ENCODE results near the gene NDE1.
"Not testable (repeated sequence)": the region's sequence is repeated elsewhere in the genome, so short reads cannot be mapped to it uniquely, and the experiment has no call there.

The NDE1 gene

GRCh38 chr16:15690296-15690695, 40.3 kb downstream of the NDE1 start:
- H3K9me3 ChIP-seq (replicated peaks; ENCODE audit: insufficient read depth, low read length), result no peaks in the 10 kb centered on the region
- H2AFZ ChIP-seq (ENCODE audit: low read length), result no peak overlapping the region
- H3K79me2 ChIP-seq (ENCODE audit: low read length), result peaks cover 8% of the 10 kb centered on the region; the same call in 1 of the 2 replicates
- H4K20me1 ChIP-seq (ENCODE audit: insufficient read depth, low read length), result no peaks in the 10 kb centered on the region
- no peak overlapping the region for H3K4me3 ChIP-seq (ENCODE audit: low read length)
- no peak overlapping the region for H3K4me2 ChIP-seq (ENCODE audit: low read depth, low read length)
- H3K9ac ChIP-seq (ENCODE audit: low read length), result no peak overlapping the region
- no peak for DNase-seq
- no peaks in the 10 kb centered on the region for H3K27me3 ChIP-seq (replicated peaks; ENCODE audit: insufficient read depth, low read length)
- H3K27ac ChIP-seq (ENCODE audit: low read length), result no peak overlapping the region
- TF ChIP-seq EZH2 (optimal IDR thresholded peaks at IDR 0.05; ENCODE audit: low read depth, low read length), result no peak
- no peak for TF ChIP-seq EZH2phosphoT487 (IDR thresholded peaks at IDR 0.05; ENCODE audit: low read length)
- no peak for TF ChIP-seq CTCF (IDR thresholded peaks at IDR 0.05; ENCODE audit: low read length)
- no peaks in the 10 kb centered on the region for H3K4me1 ChIP-seq (ENCODE audit: low read length)
- peaks cover 5% of the 10 kb centered on the region for H3K36me3 ChIP-seq (replicated peaks; ENCODE audit: insufficient read depth, low read length)
- no peaks in the 10 kb centered on the region for H3K9me2 ChIP-seq (replicated peaks; ENCODE audit: insufficient read depth, low read length)
- no peaks in the 10 kb centered on the region for H3F3A ChIP-seq (ENCODE audit: insufficient read depth, low read length)

GRCh38 chr16:15691046-15691445, 41.0 kb downstream of the NDE1 start:
- TF ChIP-seq CTCF (IDR thresholded peaks at IDR 0.05; ENCODE audit: low read length) (no peak), EZH2phosphoT487 (IDR thresholded peaks at IDR 0.05; ENCODE audit: low read length) (no peak), EZH2 (optimal IDR thresholded peaks at IDR 0.05; ENCODE audit: low read depth, low read length) (no peak)
- no peak overlapping the region for H3K27ac ChIP-seq (ENCODE audit: low read length)
- peaks cover 5% of the 10 kb centered on the region for H3K36me3 ChIP-seq (replicated peaks; ENCODE audit: insufficient read depth, low read length)
- no peaks in the 10 kb centered on the region for H3K9me3 ChIP-seq (replicated peaks; ENCODE audit: insufficient read depth, low read length)
- no peak for DNase-seq
- H3K9ac ChIP-seq (ENCODE audit: low read length), result no peak overlapping the region
- H3K27me3 ChIP-seq (replicated peaks; ENCODE audit: insufficient read depth, low read length), result no peaks in the 10 kb centered on the region
- H4K20me1 ChIP-seq (ENCODE audit: insufficient read depth, low read length), result no peaks in the 10 kb centered on the region
- H3K4me2 ChIP-seq (ENCODE audit: low read depth, low read length), result no peak overlapping the region
- no peaks in the 10 kb centered on the region for H3K4me1 ChIP-seq (ENCODE audit: low read length)
- H3K9me2 ChIP-seq (replicated peaks; ENCODE audit: insufficient read depth, low read length), result no peaks in the 10 kb centered on the region
- H2AFZ ChIP-seq (ENCODE audit: low read length), result no peak overlapping the region
- 0 out of 2 replicates have a peak, but pooled peaks cover 4% of the 10 kb centered on the region for H3K79me2 ChIP-seq (ENCODE audit: low read length)
- H3K4me3 ChIP-seq (ENCODE audit: low read length), result no peak overlapping the region
- H3F3A ChIP-seq (ENCODE audit: insufficient read depth, low read length), result no peaks in the 10 kb centered on the region

DNA sequence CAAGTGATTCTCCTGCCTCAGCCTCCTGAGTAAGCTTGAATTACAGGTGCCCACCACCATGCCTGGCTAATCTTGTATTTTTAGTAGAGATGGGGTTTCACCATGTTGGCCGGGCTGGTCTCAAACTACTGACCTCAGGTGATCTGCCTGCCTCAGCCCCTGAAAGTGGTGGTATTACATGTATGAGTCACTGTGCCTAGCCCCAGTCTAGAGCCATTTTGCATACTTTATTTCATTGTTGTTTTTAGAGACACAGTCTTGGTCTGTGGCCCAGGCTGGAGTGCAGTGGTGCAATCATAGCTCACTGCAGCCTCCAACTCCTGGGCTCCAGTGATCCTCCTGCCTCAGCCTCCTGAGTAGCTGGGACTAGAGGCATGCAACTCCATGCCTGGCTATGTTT, 42.5 kb downstream of the NDE1 start:
- H3K4me3 ChIP-seq (ENCODE audit: low read length); H3K79me2 ChIP-seq (ENCODE audit: low read length); H4K20me1 ChIP-seq (ENCODE audit: insufficient read depth, low read length); H3K9ac ChIP-seq (ENCODE audit: low read length); DNase-seq; H3K27ac ChIP-seq (ENCODE audit: low read length); H3K4me1 ChIP-seq (ENCODE audit: low read length); H3K27me3 ChIP-seq (replicated peaks; ENCODE audit: insufficient read depth, low read length); H3K36me3 ChIP-seq (replicated peaks; ENCODE audit: insufficient read depth, low read length); H3K9me2 ChIP-seq (replicated peaks; ENCODE audit: insufficient read depth, low read length); H3K4me2 ChIP-seq (ENCODE audit: low read depth, low read length); H3F3A ChIP-seq (ENCODE audit: insufficient read depth, low read length); H3K9me3 ChIP-seq (replicated peaks; ENCODE audit: insufficient read depth, low read length); H2AFZ ChIP-seq (ENCODE audit: low read length): not testable (repeated sequence)

DNA sequence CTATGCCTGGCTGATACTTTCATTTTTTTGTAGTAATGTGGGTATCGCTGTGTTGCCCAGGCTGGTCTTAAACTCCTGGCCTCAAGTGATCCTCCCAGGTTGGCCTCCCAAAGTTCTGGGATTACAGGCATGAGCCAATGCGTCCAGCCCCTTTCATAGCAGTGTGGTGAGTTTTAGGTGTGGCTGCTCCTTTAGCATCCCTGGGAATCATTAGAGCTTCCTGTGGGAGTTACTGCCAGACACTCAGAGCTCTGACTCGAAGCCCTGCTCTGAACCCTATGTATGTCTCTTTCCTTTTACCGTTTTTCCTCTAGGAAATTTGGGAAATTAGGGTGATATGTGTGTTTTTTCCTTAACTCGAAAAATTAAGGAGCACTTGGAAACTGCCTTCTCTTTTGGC, 44.5 kb downstream of the NDE1 start:
- H4K20me1 ChIP-seq (ENCODE audit: insufficient read depth, low read length), result no peaks in the 10 kb centered on the region
- no peaks in the 10 kb centered on the region for H3K4me1 ChIP-seq (ENCODE audit: low read length)
- no peaks in the 10 kb centered on the region for H3K9me3 ChIP-seq (replicated peaks; ENCODE audit: insufficient read depth, low read length)
- DNase-seq, result no peak
- no peak overlapping the region for H3K4me2 ChIP-seq (ENCODE audit: low read depth, low read length)
- no peak for TF ChIP-seq CTCF (IDR thresholded peaks at IDR 0.05; ENCODE audit: low read length)
- TF ChIP-seq EZH2phosphoT487 (IDR thresholded peaks at IDR 0.05; ENCODE audit: low read length), result no peak
- TF ChIP-seq EZH2 (optimal IDR thresholded peaks at IDR 0.05; ENCODE audit: low read depth, low read length), result no peak
- H3K9ac ChIP-seq (ENCODE audit: low read length), result no peak overlapping the region
- no peaks in the 10 kb centered on the region for H3K9me2 ChIP-seq (replicated peaks; ENCODE audit: insufficient read depth, low read length)
- no peaks in the 10 kb centered on the region for H3F3A ChIP-seq (ENCODE audit: insufficient read depth, low read length)
- H3K4me3 ChIP-seq (ENCODE audit: low read length), result no peak overlapping the region
- H3K27ac ChIP-seq (ENCODE audit: low read length), result no peak overlapping the region
- H2AFZ ChIP-seq (ENCODE audit: low read length), result no peak overlapping the region
- H3K79me2 ChIP-seq (ENCODE audit: low read length), result no peaks in the 10 kb centered on the region
- peaks cover 6% of the 10 kb centered on the region for H3K36me3 ChIP-seq (replicated peaks; ENCODE audit: insufficient read depth, low read length)
- H3K27me3 ChIP-seq (replicated peaks; ENCODE audit: insufficient read depth, low read length), result no peaks in the 10 kb centered on the region
